ENCODE data around the gene MCC.

MCC gene

GRCh38 chr5:113257545-113257944 lies 230.7 kb downstream of the MCC start:
- no peak for TF ChIP-seq CTCF (IDR thresholded peaks at IDR 0.05; ENCODE audit: borderline replicate concordance, insufficient read depth, low read depth, low read length)
- H3K4me3 ChIP-seq (ENCODE audit: low read depth, low read length), result no peak overlapping the region

DNA sequence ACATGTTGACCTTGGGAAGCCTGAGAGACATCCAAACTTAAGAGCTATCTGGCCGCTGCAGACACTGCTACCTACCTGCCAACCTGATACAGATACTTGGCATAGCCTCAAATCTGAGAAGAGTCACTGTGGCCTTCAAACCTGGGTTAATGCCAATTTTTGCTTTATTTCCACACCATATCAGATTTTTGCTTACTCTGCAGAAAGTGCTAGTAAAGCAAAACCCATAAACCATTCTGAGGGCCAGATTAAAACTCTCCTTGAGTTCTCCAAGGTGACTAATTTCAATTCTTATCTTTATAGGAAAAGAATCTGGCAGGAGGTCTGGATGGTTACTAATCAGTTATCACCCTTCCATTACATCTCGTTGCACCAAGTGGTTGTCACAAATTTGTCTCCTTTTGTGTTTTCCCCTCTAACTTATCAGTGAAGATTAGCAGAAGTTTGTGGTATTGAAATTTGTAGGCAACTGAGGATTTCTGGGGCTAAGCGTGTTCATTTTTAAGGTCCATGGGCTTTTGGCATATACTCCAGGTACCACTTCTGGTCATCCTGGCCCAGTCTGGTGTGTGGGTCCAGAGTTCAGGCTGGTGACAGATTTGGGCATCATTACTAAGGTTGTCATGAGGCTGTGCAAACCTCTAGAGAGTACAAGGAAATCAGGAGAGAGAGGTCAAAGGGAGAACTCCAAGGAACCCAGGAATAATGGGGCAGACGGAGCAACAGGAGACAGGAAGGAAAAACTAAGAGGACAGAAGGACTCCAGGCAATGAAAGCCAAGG lies 231.4 kb downstream of the MCC start:
- H3K4me3 ChIP-seq (ENCODE audit: low read depth, low read length), result no peak overlapping the region
- no peak for TF ChIP-seq CTCF (IDR thresholded peaks at IDR 0.05; ENCODE audit: borderline replicate concordance, insufficient read depth, low read depth, low read length)

- H3K4me3 ChIP-seq (ENCODE audit: low read depth, low read length), result no peak overlapping the region
- TF ChIP-seq CTCF (IDR thresholded peaks at IDR 0.05; ENCODE audit: borderline replicate concordance, insufficient read depth, low read depth, low read length), result no peak
These were observed 232.5 kb downstream of the MCC start for GRCh38 chr5:113255579-113256386.

DNA sequence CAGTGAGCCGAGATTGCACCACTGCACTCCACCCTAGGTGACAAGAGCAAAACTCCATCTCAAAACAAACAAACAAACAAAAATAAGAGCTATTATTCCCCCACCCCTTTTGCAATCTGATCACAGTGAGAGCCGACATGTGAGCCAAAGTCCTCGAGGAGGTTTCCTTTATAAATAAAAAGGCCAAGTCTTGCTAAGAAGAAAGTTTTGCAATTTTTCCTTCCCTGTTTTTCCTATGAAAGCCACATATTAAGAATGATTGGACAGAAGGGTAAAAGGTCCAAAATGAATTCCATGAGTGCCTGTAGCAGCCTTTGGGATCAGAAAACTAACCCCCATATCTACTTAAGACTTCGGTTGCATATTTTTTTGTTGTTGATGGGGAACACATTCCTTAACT lies 233.1 kb downstream of the MCC start:
- no peak for TF ChIP-seq CTCF (IDR thresholded peaks at IDR 0.05; ENCODE audit: borderline replicate concordance, insufficient read depth, low read depth, low read length)
- no peak overlapping the region for H3K4me3 ChIP-seq (ENCODE audit: low read depth, low read length)

- H3K4me3 ChIP-seq (ENCODE audit: low read depth, low read length), result no peak overlapping the region
- TF ChIP-seq CTCF (IDR thresholded peaks at IDR 0.05; ENCODE audit: borderline replicate concordance, insufficient read depth, low read depth, low read length), result no peak
These were observed 235.2 kb downstream of the MCC start for GRCh38 chr5:113253037-113253436.

- no peak for TF ChIP-seq CTCF (IDR thresholded peaks at IDR 0.05; ENCODE audit: borderline replicate concordance, insufficient read depth, low read depth, low read length)
- H3K4me3 ChIP-seq (ENCODE audit: low read depth, low read length), result no peak overlapping the region
These were observed 236.2 kb downstream of the MCC start for GRCh38 chr5:113252066-113252465.
